ENCODE results near the gene ZMYND11. TPM values are rescaled to one million over a fixed set of nuclear protein-coding genes. Genes with fewer than 3 reads are reported as not detected.

ZMYND11 gene
- total RNA-seq, result 10 to 100 TPM; 10.1 to 11.0 TPM

DNA sequence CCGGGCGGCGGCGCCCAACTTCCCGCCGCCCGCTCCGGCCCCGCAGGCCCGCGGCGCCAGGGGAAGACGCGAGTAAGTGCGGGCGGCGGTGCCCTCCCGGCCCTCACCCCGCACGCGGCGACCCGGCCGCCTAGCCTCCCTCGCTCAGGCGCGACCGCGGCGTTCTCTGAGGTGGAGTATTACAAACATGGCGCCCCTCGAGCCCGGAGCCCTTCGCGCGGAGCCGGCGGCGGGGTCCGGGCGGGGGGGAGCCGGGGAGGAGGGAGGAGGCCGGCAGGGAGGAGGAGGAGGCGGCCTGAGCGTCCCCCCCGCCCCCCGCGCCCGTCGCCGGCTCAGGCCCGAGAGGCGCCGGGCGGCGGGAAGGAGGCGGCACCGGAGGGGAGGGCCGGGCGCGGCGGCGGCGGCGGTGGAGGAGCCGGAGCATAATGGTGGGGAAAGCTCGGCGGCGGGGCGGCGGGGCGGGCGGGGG, at the start of gene ZMYND11:
Gene ZMYND11 (plus strand): TSS at position 324 of the 469 bp plus-strand sequence. CDS start 44,558 bp downstream, outside the sequence.
- CTCF ChIA-PET, result no interaction called here
- no peaks in the 10 kb centered on the region for H3K9me3 Mint-ChIP-seq
- H3K4me3 Mint-ChIP-seq, result peak within 1 kb of the TSS; percentile 79
- H3K27me3 Mint-ChIP-seq (ENCODE audit: low read depth), result no peaks in the 10 kb centered on the region
- intact Hi-C loops (cut with micrococcal nuclease), result loop anchor here (5.0 kb wide), 2 partner anchors 852 to 922 kb away; partner anchors contain the start of genes GTPBP4 and WDR37
- peak; percentile 52 for DNase-seq
- peaks cover 31% of the 10 kb centered on the region for H3K4me1 Mint-ChIP-seq (ENCODE audit: low read depth)
- H3K27ac Mint-ChIP-seq, result peak within 1 kb of the TSS; percentile 89
- H3K36me3 Mint-ChIP-seq (ENCODE audit: low read depth), result no peaks in the 10 kb centered on the region

DNA sequence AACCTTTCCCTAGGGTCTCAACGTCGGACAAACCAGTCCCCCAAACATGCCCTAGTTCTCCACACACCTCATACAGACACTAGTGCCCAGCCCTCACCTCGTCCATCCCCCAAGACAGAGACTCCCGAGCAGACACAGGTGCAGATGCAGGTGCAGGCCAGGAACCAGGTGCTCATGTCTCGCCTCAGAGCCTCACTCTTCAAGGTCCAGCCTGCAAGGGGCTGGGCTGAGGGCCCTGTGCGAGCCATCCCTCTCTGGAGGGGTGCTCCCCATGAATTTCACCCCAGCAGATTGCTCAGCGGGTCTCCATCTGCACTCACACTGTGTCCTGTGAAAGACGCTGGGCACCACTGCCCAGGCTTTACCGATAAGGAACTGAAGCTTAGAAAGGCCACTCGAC, 49.2 kb upstream of the ZMYND11 start:
- no peaks in the 10 kb centered on the region for H3K27me3 Mint-ChIP-seq (ENCODE audit: low read depth)
- H3K4me3 Mint-ChIP-seq, result no peak overlapping the region
- no peak overlapping the region for H3K27ac Mint-ChIP-seq
- H3K9me3 Mint-ChIP-seq, result no peaks in the 10 kb centered on the region
- CTCF ChIA-PET, result no interaction called here
- no peak for DNase-seq
- no peaks in the 10 kb centered on the region for H3K36me3 Mint-ChIP-seq (ENCODE audit: low read depth)
- peaks cover 4% of the 10 kb centered on the region for H3K4me1 Mint-ChIP-seq (ENCODE audit: low read depth)
- intact Hi-C loops (cut with micrococcal nuclease), result no loop called here

DNA sequence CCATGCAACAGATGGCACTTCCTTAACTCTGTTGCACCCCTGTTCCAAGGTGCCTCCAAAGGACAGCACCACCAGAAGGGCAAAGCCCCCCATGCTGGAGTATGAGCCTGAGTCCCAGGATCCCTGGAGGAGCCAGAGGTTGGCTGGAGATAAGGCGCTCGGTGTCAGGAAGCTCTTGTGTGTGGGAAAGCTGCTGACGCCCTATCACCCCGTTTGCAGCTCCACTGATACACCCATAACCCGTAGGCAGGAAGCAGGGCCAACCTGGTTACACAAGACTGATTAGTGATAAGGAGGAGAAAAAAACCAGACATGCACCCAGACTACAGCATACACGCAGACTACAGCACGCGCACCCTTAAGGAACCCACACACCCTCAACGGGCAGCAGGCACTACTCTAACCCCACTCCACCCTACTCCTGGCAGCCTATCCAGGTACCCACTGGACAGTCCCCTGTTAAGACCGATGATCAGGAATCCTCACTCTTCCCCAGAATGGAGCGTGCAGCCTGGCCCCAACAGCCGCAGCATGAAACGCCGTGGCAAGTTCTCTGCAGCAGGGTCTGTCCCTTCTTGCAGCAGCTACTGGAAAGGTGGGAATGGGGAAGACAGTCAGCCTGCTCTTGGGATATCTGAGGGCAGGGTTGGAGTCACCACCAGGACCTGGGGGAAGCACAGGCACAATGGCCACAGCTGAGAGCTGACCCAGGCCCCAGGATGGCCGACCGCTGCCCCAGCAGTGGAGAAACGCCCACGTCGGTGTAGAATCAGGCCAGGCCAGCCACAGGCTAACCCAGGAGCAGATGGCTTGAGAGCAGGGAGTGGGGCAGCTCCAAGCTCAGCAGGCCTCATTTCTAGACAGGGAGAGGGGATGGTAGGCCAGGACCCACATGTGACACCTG, 47.8 kb upstream of the ZMYND11 start:
- Mint-ChIP-seq H3K9me3 (no peaks in the 10 kb centered on the region), H3K27me3 (ENCODE audit: low read depth) (no peaks in the 10 kb centered on the region), H3K4me1 (ENCODE audit: low read depth) (peaks cover 4% of the 10 kb centered on the region), H3K4me3 (no peak overlapping the region), H3K27ac (no peak overlapping the region), H3K36me3 (ENCODE audit: low read depth) (no peaks in the 10 kb centered on the region)
- CTCF ChIA-PET, result no interaction called here
- no peak for DNase-seq
- intact Hi-C loops (cut with micrococcal nuclease), result no loop called here

DNA sequence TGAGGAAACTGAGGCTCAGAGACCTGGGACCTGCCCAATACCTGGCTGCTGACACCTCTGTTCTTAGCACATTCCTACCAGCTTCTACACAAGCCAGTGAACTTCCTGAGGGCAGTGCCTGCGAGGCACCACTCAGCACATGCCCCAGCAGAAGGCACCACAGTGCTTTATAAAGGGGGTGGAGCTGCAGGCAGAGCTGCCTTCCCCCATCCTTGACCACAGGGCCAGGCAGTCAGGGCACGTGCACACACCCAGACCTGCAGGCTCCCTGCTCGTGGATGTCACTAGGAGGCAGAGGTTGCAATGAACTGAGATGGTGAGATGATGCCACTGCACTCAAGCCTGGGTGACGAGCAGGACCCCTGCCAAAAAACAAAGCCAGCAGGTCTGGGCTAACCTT, 47.0 kb upstream of the ZMYND11 start:
- peaks cover 4% of the 10 kb centered on the region for H3K4me1 Mint-ChIP-seq (ENCODE audit: low read depth)
- CTCF ChIA-PET, result no interaction called here
- intact Hi-C loops (cut with micrococcal nuclease), result no loop called here
- H3K9me3 Mint-ChIP-seq, result no peaks in the 10 kb centered on the region
- no peaks in the 10 kb centered on the region for H3K27me3 Mint-ChIP-seq (ENCODE audit: low read depth)
- H3K36me3 Mint-ChIP-seq (ENCODE audit: low read depth), result no peaks in the 10 kb centered on the region
- no peak for DNase-seq
- no peak overlapping the region for H3K4me3 Mint-ChIP-seq
- H3K27ac Mint-ChIP-seq, result no peak overlapping the region

DNA sequence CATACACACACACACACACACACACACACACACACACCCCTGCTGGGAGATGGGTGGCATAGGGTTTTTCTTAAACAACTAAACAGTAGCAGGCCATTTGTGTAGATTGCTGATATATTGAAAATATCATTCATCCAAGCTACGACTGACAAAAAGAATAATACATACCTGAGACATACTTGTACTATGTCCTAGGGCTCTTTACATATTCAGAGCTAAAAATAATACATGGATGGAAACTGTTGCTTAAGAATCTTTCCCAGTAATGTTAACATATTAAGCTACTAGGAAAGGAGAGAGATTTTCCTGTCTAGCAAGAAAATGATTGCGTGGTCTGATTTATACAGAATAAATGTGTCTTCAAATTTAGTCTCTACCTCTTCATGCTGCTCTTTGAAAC, 46.0 kb upstream of the ZMYND11 start:
- H3K9me3 Mint-ChIP-seq, result no peaks in the 10 kb centered on the region
- H3K4me1 Mint-ChIP-seq (ENCODE audit: low read depth), result peaks cover 4% of the 10 kb centered on the region
- DNase-seq, result no peak
- CTCF ChIA-PET, result interaction anchor here (0.6 kb wide), 1 partner anchor 14 kb away, joined by 4 read pairs; no protein-coding TSS in a partner anchor
- H3K27ac Mint-ChIP-seq, result no peak overlapping the region
- no peak overlapping the region for H3K4me3 Mint-ChIP-seq
- no peaks in the 10 kb centered on the region for H3K27me3 Mint-ChIP-seq (ENCODE audit: low read depth)
- no peaks in the 10 kb centered on the region for H3K36me3 Mint-ChIP-seq (ENCODE audit: low read depth)
- intact Hi-C loops (cut with micrococcal nuclease), result no loop called here

DNA sequence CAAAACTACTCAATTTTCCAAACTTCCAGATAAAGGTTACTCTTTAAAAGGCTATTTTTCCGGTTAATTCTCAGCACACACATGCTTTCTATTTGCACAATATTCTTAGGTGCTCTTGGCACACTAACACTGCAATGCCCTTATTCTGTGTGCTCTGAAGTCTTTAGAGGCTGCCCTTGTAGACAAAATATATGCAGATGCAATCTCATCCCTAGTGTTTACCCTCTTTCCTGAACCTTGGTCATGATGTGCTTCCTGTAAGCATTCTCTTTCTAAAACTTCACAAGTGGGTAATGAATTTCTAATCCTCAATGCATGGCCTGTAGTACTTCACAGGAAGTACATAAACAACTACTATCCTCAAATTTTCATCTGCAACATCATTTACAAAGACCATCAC, 45.1 kb upstream of the ZMYND11 start:
- peaks cover 4% of the 10 kb centered on the region for H3K4me1 Mint-ChIP-seq (ENCODE audit: low read depth)
- H3K27me3 Mint-ChIP-seq (ENCODE audit: low read depth), result no peaks in the 10 kb centered on the region
- H3K9me3 Mint-ChIP-seq, result peaks cover 6% of the 10 kb centered on the region
- CTCF ChIA-PET, result no interaction called here
- intact Hi-C loops (cut with micrococcal nuclease), result no loop called here
- H3K4me3 Mint-ChIP-seq, result no peak overlapping the region
- no peak overlapping the region for H3K27ac Mint-ChIP-seq
- no peaks in the 10 kb centered on the region for H3K36me3 Mint-ChIP-seq (ENCODE audit: low read depth)
- DNase-seq, result no peak

DNA sequence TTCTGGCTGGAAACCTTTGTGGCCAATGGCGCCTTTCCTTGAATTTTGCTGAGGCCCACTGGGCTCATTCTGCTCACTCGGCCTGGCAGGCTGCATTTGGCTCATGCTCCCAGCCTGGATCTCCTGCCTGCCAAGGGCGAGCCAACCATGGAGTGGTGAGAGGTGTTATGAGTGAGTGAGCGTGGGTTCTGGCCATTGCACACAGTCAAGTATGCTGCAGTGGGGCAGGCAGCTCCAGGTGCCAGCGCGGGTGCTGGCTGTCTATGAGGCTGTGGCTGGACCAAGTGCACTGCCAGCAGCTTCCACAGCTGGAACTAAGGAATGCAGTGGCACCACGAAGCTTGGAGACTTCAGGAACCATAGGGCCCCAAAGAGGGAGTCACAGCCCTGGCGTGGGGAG, 43.9 kb upstream of the ZMYND11 start:
- H3K9me3 Mint-ChIP-seq, result peaks cover 10% of the 10 kb centered on the region
- no peak for DNase-seq
- H3K4me1 Mint-ChIP-seq (ENCODE audit: low read depth), result peaks cover 4% of the 10 kb centered on the region
- H3K4me3 Mint-ChIP-seq, result no peak overlapping the region
- H3K36me3 Mint-ChIP-seq (ENCODE audit: low read depth), result peaks cover 3% of the 10 kb centered on the region
- intact Hi-C loops (cut with micrococcal nuclease), result no loop called here
- H3K27ac Mint-ChIP-seq, result no peak overlapping the region
- H3K27me3 Mint-ChIP-seq (ENCODE audit: low read depth), result no peaks in the 10 kb centered on the region
- CTCF ChIA-PET, result no interaction called here

DNA sequence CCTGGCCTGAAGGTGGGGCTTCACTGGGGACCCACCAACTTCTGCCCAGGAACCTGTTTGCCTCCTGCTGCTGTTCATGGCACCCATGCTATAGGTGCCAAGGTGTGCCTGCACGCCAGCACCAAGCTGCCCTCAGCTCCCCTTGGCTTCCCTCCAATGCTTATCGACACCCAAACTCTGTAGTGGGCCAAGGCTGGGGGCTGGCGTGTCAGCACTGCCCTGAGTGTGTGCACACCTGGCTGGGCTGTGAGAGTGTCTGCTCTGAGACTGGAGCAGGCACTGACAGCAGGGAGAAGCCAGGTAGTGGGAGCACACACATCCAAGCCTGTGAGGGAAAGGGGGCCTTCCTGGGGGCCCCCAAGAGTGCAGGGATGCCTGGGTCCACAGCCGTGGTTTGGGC, 43.1 kb upstream of the ZMYND11 start:
- intact Hi-C loops (cut with micrococcal nuclease), result no loop called here
- CTCF ChIA-PET, result no interaction called here
- Mint-ChIP-seq H3K4me1 (ENCODE audit: low read depth) (peaks cover 4% of the 10 kb centered on the region), H3K27me3 (ENCODE audit: low read depth) (no peaks in the 10 kb centered on the region), H3K4me3 (no peak overlapping the region), H3K9me3 (peaks cover 15% of the 10 kb centered on the region), H3K27ac (no peak overlapping the region), H3K36me3 (ENCODE audit: low read depth) (peaks cover 6% of the 10 kb centered on the region)
- no peak for DNase-seq

DNA sequence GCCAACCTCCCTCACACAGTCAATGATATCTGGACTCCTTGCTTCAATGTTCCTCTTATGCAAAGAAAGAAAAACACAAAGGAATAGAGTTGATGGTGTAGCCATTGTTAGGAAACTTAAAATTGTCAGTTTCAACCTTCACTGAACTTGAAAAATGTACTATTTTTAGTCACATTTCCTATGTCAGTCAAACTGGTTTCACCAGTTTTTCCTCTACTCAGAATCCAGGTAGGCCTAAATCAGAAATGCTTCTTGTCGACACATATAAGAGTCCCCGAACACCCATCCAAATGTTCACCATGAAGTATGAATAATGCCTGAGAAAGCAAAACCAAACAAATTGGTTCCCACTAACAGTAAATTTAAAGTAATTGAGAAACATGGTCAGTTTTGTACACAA, 42.4 kb upstream of the ZMYND11 start:
- no peak for DNase-seq
- Mint-ChIP-seq H3K36me3 (ENCODE audit: low read depth) (peaks cover 6% of the 10 kb centered on the region), H3K4me3 (no peak overlapping the region), H3K9me3 (peaks cover 20% of the 10 kb centered on the region), H3K27me3 (ENCODE audit: low read depth) (no peaks in the 10 kb centered on the region), H3K27ac (no peak overlapping the region), H3K4me1 (ENCODE audit: low read depth) (no peaks in the 10 kb centered on the region)
- CTCF ChIA-PET, result no interaction called here
- intact Hi-C loops (cut with micrococcal nuclease), result no loop called here

DNA sequence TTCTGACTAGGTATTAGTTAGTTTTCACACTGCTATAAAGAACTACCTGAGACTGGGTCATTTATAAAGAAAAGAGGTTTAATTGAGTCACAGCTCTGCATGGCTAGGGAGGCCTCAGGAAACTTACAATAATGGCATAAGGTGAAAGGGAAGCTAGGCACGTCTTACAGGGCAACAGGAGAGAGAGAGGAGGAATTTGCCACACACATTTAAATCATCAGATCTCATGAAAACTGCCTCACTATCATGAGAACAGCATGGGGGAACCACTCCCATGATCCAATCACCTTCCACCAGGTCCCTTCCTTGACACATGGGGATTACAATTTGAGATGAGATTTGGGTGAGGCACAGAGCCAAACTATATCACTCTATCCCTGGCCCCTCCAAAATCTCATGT, 40.6 kb upstream of the ZMYND11 start:
- no peak for DNase-seq
- Mint-ChIP-seq H3K9me3 (peaks cover 20% of the 10 kb centered on the region), H3K36me3 (ENCODE audit: low read depth) (peaks cover 6% of the 10 kb centered on the region), H3K4me3 (no peak overlapping the region), H3K27ac (no peak overlapping the region), H3K4me1 (ENCODE audit: low read depth) (no peaks in the 10 kb centered on the region), H3K27me3 (ENCODE audit: low read depth) (no peaks in the 10 kb centered on the region)
- intact Hi-C loops (cut with micrococcal nuclease), result no loop called here
- CTCF ChIA-PET, result no interaction called here

DNA sequence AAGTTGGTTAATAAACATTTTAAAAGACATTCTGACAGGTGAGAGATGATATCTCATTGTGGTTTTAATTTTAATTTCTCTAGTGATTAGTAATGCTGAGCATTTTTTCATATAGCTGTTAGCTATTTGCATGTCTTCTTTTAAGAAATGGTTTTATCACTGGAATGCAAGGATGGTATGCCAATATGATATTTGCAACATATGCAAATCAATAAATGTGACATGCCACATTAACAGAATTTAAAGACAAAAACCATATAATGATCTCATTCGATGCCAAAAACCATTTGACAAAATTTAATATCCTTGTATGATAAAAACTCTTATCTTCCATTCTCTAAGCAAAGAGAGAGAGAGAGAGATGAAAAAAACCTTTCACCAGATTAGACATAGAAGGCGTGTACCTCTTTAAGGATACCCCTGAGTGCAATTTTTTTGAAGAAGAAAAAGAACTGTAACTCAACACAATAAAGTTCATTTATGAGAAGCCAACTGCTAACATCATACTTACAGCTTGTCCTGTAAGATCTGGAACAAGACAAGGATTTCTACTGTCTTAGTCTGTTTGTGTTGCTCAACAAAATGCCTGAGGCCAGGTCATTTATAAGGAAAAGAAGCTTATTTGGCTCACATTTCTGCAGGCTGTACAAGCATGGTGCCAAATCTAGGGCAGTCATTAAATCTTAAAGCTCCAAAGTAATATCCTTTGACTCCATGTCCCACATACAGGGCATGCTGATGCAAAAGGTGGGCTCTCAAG, 39.7 kb upstream of the ZMYND11 start:
- H3K27ac Mint-ChIP-seq, result no peak overlapping the region
- intact Hi-C loops (cut with micrococcal nuclease), result no loop called here
- peaks cover 6% of the 10 kb centered on the region for H3K36me3 Mint-ChIP-seq (ENCODE audit: low read depth)
- H3K4me3 Mint-ChIP-seq, result no peak overlapping the region
- CTCF ChIA-PET, result interaction anchor here (0.7 to 1.1 kb wide), 3 partner anchors 14 to 164 kb away, joined by 4 read pairs; no protein-coding TSS in a partner anchor
- no peak for DNase-seq
- peaks cover 20% of the 10 kb centered on the region for H3K9me3 Mint-ChIP-seq
- H3K27me3 Mint-ChIP-seq (ENCODE audit: low read depth), result no peaks in the 10 kb centered on the region
- no peaks in the 10 kb centered on the region for H3K4me1 Mint-ChIP-seq (ENCODE audit: low read depth)

DNA sequence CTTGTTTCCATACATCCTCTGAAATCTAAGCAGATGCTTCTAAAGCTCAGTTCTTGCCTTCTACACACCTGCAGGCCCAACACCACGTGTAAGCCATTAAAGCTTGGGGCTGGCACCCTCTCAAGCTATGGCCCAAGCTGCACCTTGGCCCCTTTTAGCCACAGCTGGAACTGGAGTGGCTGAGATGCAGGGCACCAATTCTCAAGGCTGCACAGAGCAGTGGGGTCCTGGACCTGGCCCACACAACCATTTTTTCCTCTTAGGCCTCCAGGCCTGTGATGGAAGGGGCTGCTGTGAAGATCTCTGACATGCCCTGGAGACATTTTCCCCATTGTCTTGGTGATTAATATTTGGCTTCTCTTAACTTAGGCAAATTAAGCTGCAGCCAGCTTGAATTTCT, 38.8 kb upstream of the ZMYND11 start:
- H3K4me3 Mint-ChIP-seq, result no peak overlapping the region

More for the DNA sequence above, 38.8 kb upstream of the ZMYND11 start:
- Mint-ChIP-seq H3K4me1 (ENCODE audit: low read depth) (no peaks in the 10 kb centered on the region), H3K9me3 (peaks cover 20% of the 10 kb centered on the region), H3K36me3 (ENCODE audit: low read depth) (peaks cover 6% of the 10 kb centered on the region), H3K27me3 (ENCODE audit: low read depth) (no peaks in the 10 kb centered on the region), H3K27ac (no peak overlapping the region)
- intact Hi-C loops (cut with micrococcal nuclease), result no loop called here
- CTCF ChIA-PET, result interaction anchor here (1.0 to 1.1 kb wide), 2 partner anchors 13 to 20 kb away, joined by 4 read pairs; no protein-coding TSS in a partner anchor
- no peak for DNase-seq

Measured in activated naive CD4-positive, alpha-beta T cell treated with anti-CD3 and anti-CD28 coated beads for 36 hours (primary cell).